Right lobe of liver (tissue), 4 donors: ENCODE results near the gene CLDN5.

Source experiments
- POLR2A ChIP-seq: fragments of 450-650 bp; IDR thresholded peaks from one replicate; pipeline ENCODE4 v1.6.1; 2017; ENCODE audit warnings: antibody characterized with exemption, mild to moderate bottlenecking
- TF ChIP-seq, protein P1 (sequence below), 4 donors: fragments of 200-600 bp in 3 of 4; fragments of 450-650 bp in 1 of 4; IDR thresholded peaks; one replicate each; pipeline versions ENCODE4 v1.5.1 to v1.8.0; 2016 to 2022; ENCODE audit warnings: antibody characterized with exemption in 4 of 4, mild to moderate bottlenecking in 2 of 4
- donor health status: DM: no; HTN: no; CAD: no.
- donor health status: DM: no; HTN: no; CAD: no.
- donor health status: DM: no; HTN: yes; CAD: no.

DNA sequence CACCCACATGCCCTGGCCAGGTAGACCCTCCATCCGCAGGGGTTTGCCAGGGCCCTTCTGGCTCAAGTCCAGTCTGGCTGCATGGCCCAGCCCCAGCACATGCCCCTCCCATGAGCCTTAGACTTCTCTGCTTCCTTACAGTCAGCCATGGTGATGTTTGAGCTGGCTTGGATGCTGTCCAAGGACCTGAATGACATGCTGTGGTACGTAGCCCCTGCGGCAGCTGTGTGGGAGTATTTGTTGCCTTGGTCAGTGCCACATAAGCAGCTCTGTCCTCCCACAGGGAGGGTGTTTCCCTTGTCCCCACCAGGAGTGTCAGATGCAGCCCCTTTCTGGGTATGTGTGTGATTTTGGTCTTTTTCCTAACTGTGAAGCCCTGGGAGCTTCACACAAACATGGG, 27.0 kb downstream of the CLDN5 start:
- TF ChIP-seq, protein P1, sequence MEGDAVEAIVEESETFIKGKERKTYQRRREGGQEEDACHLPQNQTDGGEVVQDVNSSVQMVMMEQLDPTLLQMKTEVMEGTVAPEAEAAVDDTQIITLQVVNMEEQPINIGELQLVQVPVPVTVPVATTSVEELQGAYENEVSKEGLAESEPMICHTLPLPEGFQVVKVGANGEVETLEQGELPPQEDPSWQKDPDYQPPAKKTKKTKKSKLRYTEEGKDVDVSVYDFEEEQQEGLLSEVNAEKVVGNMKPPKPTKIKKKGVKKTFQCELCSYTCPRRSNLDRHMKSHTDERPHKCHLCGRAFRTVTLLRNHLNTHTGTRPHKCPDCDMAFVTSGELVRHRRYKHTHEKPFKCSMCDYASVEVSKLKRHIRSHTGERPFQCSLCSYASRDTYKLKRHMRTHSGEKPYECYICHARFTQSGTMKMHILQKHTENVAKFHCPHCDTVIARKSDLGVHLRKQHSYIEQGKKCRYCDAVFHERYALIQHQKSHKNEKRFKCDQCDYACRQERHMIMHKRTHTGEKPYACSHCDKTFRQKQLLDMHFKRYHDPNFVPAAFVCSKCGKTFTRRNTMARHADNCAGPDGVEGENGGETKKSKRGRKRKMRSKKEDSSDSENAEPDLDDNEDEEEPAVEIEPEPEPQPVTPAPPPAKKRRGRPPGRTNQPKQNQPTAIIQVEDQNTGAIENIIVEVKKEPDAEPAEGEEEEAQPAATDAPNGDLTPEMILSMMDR (IDR thresholded peaks at IDR 0.05): no peak
- TF ChIP-seq POLR2A: no peak
